Mucosa of descending colon (tissue), 3 donors: ENCODE measurements around the gene EID3. TPM values are rescaled to one million over a fixed set of nuclear protein-coding genes. Genes with fewer than 3 reads are reported as not detected.

Experiments used
- ATAC-seq: fragments of 200-7000 bp; cut with Tn5 transposase; one replicate; pipeline ENCODE4 v1.9.1; 2020; ENCODE audit warnings: mild to moderate bottlenecking, moderate library complexity
- DNase-seq, 3 donors: peaks; one replicate each; pipeline ENCODE4 v3.0.0-alpha.2; 2020
- H3K36me3 ChIP-seq: fragments of 200-600 bp; one replicate; pipeline ENCODE4 v1.8.0; 2021; ENCODE audit warnings: low read depth, mild to moderate bottlenecking
- H3K4me1 ChIP-seq: fragments of 200-600 bp; one replicate; pipeline ENCODE4 v1.8.0; 2021; ENCODE audit warnings: low read depth, mild to moderate bottlenecking
- H3K4me3 ChIP-seq: fragments of 200-600 bp; one replicate; pipeline ENCODE4 v1.8.0; 2021; ENCODE audit warnings: mild to moderate bottlenecking
- H3K9me3 ChIP-seq: fragments of 200-600 bp; one replicate; pipeline ENCODE4 v1.8.0; 2021; ENCODE audit warnings: mild to moderate bottlenecking
- CTCF ChIP-seq: fragments of 200-600 bp; IDR thresholded peaks from one replicate; pipeline ENCODE4 v1.8.0; 2022; ENCODE audit warnings: antibody characterized with exemption, mild to moderate bottlenecking
- intact Hi-C, 2 donors: fragments of 100-400 bp; cut with DNase I in 1 of 2; cut with micrococcal nuclease in 1 of 2; formaldehyde crosslinking; loops; one replicate each; pipeline versions ENCODE4 v1.11.0 to v1.11.1; 2022; cut with DNase I, micrococcal nuclease
- total RNA-seq, 3 donors: library from RNA; stranded (reverse); fragmentation: NEBNext Ultra II Directional in 2 of 3; extraction: Animal tissue kit (Norgen Biotek cat#: 25700) in 2 of 3; gene quantifications; one replicate each; pipeline versions ENCODE4 v1.2.1 to v1.2.4, GENCODE V29; 2021 to 2023
- donor health status: DM: no; HTN: no; CAD: no; lungs with moderate emphysema.
- donor health status: DM: no; HTN: no; CAD: no.
- donor health status: DM: no; HTN: yes; CAD: no.

Gene EID3
- total RNA-seq, 3 donors from 2014 or later: 2.4 to 6.4 (median 3.9) TPM

GRCh38 chr12:104312202-104312601 lies 8.7 kb downstream of the EID3 start:
- Histone ChIP-seq H3K4me1 (no peaks in the 10 kb centered on the region), H3K36me3 (peaks cover 4% of the 10 kb centered on the region), H3K4me3 (no peak overlapping the region), H3K9me3 (no peaks in the 10 kb centered on the region)
- intact Hi-C loops: no loop called here
- TF ChIP-seq CTCF: no peak
- ATAC-seq (no peak), DNase-seq (no peak)

GRCh38 chr12:104312654-104313053 lies 9.1 kb downstream of the EID3 start:
- Histone ChIP-seq H3K36me3 (peaks cover 4% of the 10 kb centered on the region), H3K9me3 (no peaks in the 10 kb centered on the region), H3K4me1 (no peaks in the 10 kb centered on the region), H3K4me3 (no peak overlapping the region)
- intact Hi-C loops: no loop called here
- no peak for TF ChIP-seq CTCF
- ATAC-seq (no peak), DNase-seq (no peak)

DNA sequence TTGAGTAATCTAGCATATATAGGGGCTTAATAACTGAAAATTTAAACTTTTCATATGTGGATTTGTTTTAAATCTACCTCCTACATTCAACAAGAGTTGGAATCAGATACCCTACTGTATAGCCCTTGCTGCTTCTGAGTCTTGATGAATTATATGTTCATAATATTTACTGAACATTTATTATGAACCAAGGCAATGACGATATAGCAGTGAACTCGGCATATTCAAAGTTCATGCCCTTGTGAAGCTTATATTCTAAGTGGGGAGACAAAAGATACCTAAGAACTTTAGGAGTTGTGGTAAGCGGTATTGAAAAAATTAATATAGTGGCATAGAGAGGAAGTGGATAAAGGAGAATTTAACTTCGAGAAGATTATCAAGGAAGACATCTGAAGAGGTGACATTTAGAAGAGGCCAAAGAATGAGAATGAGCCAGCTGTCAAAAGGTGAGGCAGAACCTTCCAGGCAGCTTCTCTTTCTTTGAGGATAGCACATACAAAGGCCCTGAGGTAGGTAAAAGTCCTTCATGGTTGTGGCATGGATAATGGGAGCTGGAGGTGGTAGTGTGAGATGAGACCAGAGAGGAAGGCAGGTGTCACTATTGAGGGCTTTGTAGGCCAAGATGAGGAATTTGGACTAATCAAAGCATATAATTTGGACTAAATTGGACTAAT lies 10.2 kb downstream of the EID3 start:
- intact Hi-C loops: no loop called here
- ATAC-seq: no peak
- no peak for DNase-seq
- H3K4me3 ChIP-seq: no peak overlapping the region
- H3K9me3 ChIP-seq: no peaks in the 10 kb centered on the region
- peaks cover 4% of the 10 kb centered on the region for H3K36me3 ChIP-seq
- TF ChIP-seq CTCF: no peak
- H3K4me1 ChIP-seq: no peaks in the 10 kb centered on the region

DNA sequence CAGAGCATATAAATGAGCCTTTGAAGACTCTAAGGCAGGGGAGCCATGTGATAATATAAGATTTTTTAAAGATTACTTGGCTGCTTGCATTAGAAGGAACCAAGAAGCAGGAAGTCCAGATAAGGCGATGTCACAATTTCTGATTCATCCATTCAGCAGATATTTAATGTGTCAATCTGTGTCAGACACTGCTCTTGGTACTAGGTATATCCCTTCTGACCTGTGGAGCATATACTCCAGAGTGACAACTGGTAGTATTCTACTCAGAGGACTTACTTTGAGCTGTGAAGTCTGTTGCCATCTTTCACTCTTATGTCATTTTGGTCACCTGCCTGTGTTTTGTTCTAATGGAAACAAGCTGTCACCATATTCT lies 10.7 kb downstream of the EID3 start:
- Histone ChIP-seq H3K9me3 (no peaks in the 10 kb centered on the region), H3K4me3 (no peak overlapping the region), H3K4me1 (no peaks in the 10 kb centered on the region), H3K36me3 (peaks cover 4% of the 10 kb centered on the region)
- intact Hi-C loops: no loop called here
- no peak for DNase-seq
- ATAC-seq: peak; percentile 24
- no peak for TF ChIP-seq CTCF

DNA sequence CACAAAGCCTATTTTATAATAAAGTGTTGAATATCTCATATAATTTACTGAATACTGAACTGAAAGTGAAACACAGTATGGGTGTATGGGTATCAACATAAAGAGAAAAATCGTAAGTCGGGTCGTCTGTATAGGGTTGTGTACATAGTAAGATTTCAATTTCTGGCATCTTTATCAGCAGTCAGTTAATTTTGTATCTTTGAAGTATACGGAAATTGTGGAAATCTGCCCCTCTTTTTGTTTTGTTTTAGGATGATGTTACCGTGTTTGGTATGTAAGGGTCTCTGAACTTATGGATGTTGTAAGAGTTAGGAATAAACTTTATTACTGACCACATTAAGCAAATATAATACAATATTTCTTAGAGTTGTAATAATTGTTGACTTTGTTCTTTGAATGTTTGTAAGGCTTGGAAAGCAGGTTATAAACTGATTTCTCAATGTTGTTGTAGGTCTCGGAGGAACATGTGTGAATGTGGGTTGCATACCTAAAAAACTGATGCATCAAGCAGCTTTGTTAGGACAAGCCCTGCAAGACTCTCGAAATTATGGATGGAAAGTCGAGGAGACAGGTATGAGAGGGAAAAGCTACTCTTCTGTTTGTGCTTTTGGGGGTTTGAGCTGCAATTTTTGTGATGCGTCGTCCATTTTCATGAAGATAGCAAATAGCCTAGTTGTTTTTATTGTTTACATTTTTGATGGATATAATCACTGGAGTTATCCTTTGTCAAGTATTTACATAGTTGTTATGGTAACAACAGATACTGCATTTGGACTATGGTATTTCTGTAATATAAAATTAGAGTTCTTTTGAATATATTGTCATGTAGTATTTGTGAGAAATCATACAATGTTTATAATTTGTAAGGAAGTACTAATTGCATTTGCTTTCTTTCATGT lies 12.0 kb downstream of the EID3 start:
- DNase-seq (no peak), ATAC-seq (no peak)
- H3K4me3 ChIP-seq: no peak overlapping the region
- intact Hi-C loops: no loop called here
- no peak for TF ChIP-seq CTCF
- peaks cover 4% of the 10 kb centered on the region for H3K36me3 ChIP-seq
- no peaks in the 10 kb centered on the region for H3K9me3 ChIP-seq
- H3K4me1 ChIP-seq: no peaks in the 10 kb centered on the region
